AG04450 (cell line): ENCODE results near the gene SENP1. TPM values are rescaled to one million over a fixed set of nuclear protein-coding genes. Genes with fewer than 3 reads are reported as not detected.

Source experiments
- CTCF ChIA-PET: fragments of 300-600, 350-600 bp; formaldehyde crosslinking; extraction: SDS; loops from one replicate; lab custom pipeline; 2022; ENCODE audit warnings: antibody characterized with exemption, inconsistent platforms; lab: Charles Lee
- POLR2A ChIA-PET: fragments of 350-600 bp; formaldehyde crosslinking; extraction: SDS; loops from one replicate; lab custom pipeline; 2021; ENCODE audit warnings: antibody characterized with exemption, inconsistent platforms; lab: Yijun Ruan, JAX
- DNase-seq: peaks from one replicate; pipeline ENCODE4 v3.0.0-alpha.2; 2011; ENCODE audit warnings: low read depth, low spot score
- H3K27ac ChIP-seq: one replicate; pipeline ENCODE4 v1.5.1; 2012; ENCODE audit warnings: low read depth, low read length, control low read depth
- H3K27me3 ChIP-seq: one replicate; pipeline ENCODE4 v1.6.0; 2012; ENCODE audit warnings: low read length; ENCODE audit not compliant: control insufficient read depth, insufficient read depth
- H3K4me3 ChIP-seq: 2 replicates; pipeline ENCODE4 v1.5.1; 2011; ENCODE audit warnings: mild to moderate bottlenecking, low read depth, low read length, control low read depth
- H3K9me3 ChIP-seq: 2 replicates; pipeline ENCODE4 v1.5.1; 2012; ENCODE audit warnings: low read length; ENCODE audit not compliant: control insufficient read depth, insufficient read depth
- CTCF ChIP-seq: IDR thresholded peaks from 2 replicates; pipeline ENCODE4 v1.5.1; 2011; ENCODE audit warnings: low read depth, low read length, control low read depth, inconsistent platforms
- polyA plus RNA-seq: library from polyadenylated mRNA; depleted of rRNA; stranded (reverse); fragments of >200 nt; gene quantifications from 2 replicates; pipeline ENCODE4 v1.2.3, GENCODE V29; 2011

The SENP1 gene
- polyA plus RNA-seq, 1 experiment = 26.4 TPM

GRCh38 chr12:48050174-48050573 lies 55.7 kb downstream of the SENP1 start:
- DNase-seq = no peak

GRCh38 chr12:48045965-48046518 lies 59.8 kb downstream of the SENP1 start:
- Histone ChIP-seq H3K9me3 (no peaks in the 10 kb centered on the region), H3K27me3 (no peaks in the 10 kb centered on the region), H3K4me3 (no peak overlapping the region), H3K27ac (no peak overlapping the region)
- DNase-seq = no peak
- POLR2A ChIA-PET = no interaction called here
- CTCF ChIA-PET = interaction anchor here (1.8 kb wide), 1 partner anchor 82 kb away, joined by 4 read pairs; the partner anchor contains the start of gene TMEM106C
- no peak for TF ChIP-seq CTCF

More at GRCh38 chr12:48050174-48050573, 55.7 kb downstream of the SENP1 start:
- Histone ChIP-seq H3K27ac (no peak overlapping the region), H3K27me3 (no peaks in the 10 kb centered on the region), H3K9me3 (no peaks in the 10 kb centered on the region), H3K4me3 (no peak overlapping the region)
- CTCF ChIA-PET = interaction anchor here (0.7 kb wide), 1 partner anchor 108 kb away, joined by 3 read pairs; no protein-coding TSS in a partner anchor
- no peak for TF ChIP-seq CTCF
- POLR2A ChIA-PET = no interaction called here

- Histone ChIP-seq H3K27me3 (no peaks in the 10 kb centered on the region), H3K27ac (no peak overlapping the region), H3K9me3 (no peaks in the 10 kb centered on the region), H3K4me3 (no peak overlapping the region)
- DNase-seq = no peak
- TF ChIP-seq CTCF = no peak
- CTCF ChIA-PET = interaction anchor here (1.8 kb wide), 1 partner anchor 82 kb away, joined by 4 read pairs; the partner anchor contains the start of gene TMEM106C
- POLR2A ChIA-PET = no interaction called here
Measured at GRCh38 chr12:48045061-48045846, 60.6 kb downstream of the SENP1 start.

- ChIA-PET POLR2A (no interaction called here), CTCF (interaction anchor here (0.6 kb wide), 1 partner anchor 622 kb away, joined by 3 read pairs; no protein-coding TSS in a partner anchor)
- TF ChIP-seq CTCF = no peak
- Histone ChIP-seq H3K27ac (no peak overlapping the region), H3K9me3 (no peaks in the 10 kb centered on the region), H3K4me3 (no peak overlapping the region), H3K27me3 (no peaks in the 10 kb centered on the region)
- no peak for DNase-seq
Measured at GRCh38 chr12:48044396-48044795, 61.5 kb downstream of the SENP1 start.

GRCh38 chr12:48043771-48044170 lies 62.1 kb downstream of the SENP1 start:
- H3K9me3 ChIP-seq = no peaks in the 10 kb centered on the region
- POLR2A ChIA-PET = no interaction called here
- TF ChIP-seq CTCF = no peak
- CTCF ChIA-PET = interaction anchor here (0.6 kb wide), 1 partner anchor 623 kb away, joined by 3 read pairs; no protein-coding TSS in a partner anchor
- DNase-seq = no peak
- no peak overlapping the region for H3K27ac ChIP-seq
- no peaks in the 10 kb centered on the region for H3K27me3 ChIP-seq
- H3K4me3 ChIP-seq = no peak overlapping the region
